ENCODE measurements around the gene CEBPG.
A peak's percentile ranks its signal among the peaks of the same experiment; 100 is the strongest.

The CEBPG gene

DNA sequence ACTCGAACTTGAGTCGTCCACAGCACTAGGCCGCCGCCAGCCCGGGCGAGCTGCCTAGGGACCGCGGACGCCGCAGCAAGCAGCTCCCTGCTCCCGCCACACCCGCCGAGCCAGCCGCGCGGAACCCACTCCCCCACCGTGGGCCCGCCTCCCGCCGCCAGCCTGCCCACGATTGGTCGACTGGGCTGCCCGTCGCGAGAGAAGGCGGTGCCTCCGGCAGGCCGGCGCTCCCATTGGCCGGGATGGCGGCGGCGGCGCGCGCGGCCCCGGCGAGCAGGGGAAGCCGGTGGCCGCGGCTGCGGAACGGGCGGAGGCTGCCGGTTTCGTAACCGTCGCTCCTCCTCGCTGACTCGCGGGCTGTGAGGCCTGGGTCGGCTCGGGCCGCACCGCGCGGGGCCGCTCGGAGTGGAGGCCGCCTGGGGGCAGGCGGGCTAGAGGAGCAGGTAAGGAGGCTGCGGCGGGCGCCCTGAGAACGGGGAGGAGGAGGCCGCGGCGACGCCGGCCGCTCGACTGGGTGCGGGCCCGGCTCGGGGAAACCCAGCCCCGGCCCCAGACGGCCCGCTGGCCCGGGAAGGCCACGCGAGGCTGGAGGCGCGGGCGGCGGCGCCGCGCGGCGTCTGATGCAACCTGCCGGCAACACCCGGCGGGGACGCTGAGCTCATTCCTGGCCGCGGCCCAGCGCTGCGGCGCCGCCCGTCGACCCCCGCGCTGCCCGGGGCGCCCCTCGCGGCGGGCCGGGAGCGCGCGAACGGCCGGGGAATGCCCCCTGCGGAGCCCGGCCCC, at the start of gene CEBPG:
CEBPG (plus strand) TSS at position 257 of the 783 bp plus-strand sequence. CDS start 5,531 bp downstream, outside the sequence.
- peak; percentile 73 for DNase-seq

GRCh38 chr19:33324628-33325027, 48.9 kb upstream of the CEBPG start:
- no peak for DNase-seq

DNA sequence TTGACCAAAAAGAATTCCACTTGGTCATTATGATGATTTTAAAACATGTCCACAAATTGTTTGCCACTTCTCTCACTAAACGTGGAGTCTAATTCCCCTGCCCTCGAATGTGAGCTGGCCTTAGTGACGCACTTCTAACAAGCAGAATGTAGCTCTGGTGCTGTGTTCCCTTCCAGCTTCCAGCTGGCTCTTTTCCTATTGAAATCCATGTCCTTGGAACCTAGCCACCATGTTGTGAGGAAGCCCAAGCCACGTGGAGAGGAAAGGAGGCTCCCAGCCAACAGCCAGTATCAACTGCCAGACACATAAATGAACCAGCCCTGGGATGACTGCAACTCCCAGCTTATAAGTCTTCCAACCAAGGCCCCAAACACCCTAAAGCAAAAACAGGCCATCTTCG, 47.6 kb upstream of the CEBPG start:
- peak; percentile 94 for DNase-seq

DNA sequence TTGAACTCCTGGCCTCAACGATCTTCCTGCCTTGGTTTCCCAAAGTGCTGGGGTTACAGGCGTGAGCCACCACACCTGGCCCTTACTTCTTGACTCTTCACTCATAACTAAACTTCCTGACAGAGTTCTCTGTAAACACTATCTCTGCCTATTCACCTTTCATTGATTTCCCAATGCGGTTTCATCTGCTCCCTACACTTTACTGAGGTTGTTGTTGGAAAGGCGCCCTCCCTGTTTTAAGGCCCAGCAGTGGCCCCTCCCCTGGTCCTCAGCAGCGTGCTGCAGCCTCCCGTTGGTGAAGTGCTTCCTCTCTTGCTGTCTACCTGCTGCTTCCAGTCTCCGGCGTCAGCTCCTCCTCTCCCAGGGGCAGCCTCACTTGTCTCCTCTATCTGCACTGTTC, 44.4 kb upstream of the CEBPG start:
- DNase-seq: no peak

DNA sequence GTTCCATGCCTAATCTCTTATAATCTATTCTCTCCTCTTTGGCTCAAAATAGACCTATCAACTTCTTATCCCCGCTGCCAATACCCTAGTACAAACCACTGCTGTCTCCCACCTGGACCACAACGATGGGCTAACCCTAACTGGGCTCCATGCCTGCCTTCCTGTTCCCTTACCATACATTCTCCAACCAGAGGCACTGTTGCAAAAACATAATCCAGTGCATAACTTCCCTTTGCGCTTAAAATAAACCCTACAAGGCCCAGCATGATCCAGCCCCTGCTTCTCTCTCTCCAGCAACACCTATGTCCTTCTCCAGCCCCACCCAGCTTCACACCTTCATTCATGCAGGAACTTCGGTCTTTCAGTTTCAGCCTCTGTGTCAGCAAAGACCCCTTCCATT, 43.8 kb upstream of the CEBPG start:
- no peak for DNase-seq

GRCh38 chr19:33332248-33332647, 41.3 kb upstream of the CEBPG start:
- no peak for DNase-seq

- DNase-seq: no peak
Observed at GRCh38 chr19:33333151-33333550, 40.4 kb upstream of the CEBPG start.

- no peak for DNase-seq
Observed at GRCh38 chr19:33333642-33334041, 39.9 kb upstream of the CEBPG start.

GRCh38 chr19:33334271-33334670, 39.2 kb upstream of the CEBPG start:
- DNase-seq: no peak

DNA sequence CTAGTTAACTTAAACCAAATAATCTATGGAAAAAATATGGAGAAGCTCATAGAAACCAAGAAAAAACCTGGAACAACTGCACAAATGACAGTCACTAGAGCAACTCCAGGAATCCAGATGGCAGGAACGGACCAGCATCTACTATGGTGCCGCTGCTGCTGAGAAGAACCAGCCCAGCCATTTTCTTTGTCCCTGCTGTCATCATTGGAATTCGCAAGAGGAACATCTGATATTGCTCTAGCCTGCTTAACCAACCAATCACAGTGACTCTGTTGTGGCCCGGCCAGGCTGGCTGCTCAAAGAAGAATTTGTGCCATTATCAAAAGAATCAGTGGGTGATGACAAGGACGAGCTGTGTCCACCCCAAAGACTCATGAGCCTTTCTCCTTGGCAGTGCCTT, 38.1 kb upstream of the CEBPG start:
- DNase-seq: no peak

- DNase-seq: no peak
Observed at GRCh38 chr19:33339016-33339984, 34.2 kb upstream of the CEBPG start.

DNA sequence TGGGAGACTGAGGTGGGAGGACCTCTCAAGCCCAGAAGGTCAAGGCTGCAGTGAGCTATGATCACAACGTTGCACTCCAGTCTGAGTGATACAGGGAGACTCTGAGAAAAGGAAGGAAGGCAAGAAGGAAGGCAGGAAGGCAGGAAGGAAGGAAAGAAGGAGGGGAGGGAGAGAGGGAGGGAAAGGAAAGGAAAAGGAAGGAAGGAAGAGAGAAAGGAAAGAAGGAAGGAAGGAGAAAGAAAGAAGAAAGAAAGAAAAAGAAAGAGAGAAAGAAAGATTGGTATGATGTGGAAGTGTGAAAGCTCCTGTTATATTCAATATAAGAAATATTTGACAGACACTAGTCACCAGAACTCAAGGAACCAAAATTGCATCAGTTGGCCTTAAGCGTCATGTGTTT, 32.5 kb upstream of the CEBPG start:
- no peak for DNase-seq

DNA sequence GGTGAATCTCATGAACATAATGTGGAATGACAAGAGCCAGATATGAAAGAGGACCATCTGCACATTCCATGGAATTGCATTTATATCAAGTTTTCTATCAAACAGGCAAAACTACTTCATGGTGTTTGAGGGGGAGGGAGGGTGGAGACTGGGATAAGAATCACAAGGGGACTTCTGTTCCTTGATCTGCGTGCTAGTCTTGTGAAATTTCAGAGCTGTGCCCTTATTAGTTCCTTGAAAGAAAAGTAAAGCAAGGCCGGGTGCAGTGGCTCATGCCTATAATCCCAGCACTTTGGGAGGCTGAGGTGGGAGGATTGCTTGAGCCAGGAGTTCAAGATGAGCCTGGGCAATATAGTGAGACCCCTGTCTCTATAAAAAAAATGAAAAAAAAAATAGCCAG, 30.2 kb upstream of the CEBPG start:
- no peak for DNase-seq

GRCh38 chr19:33343859-33344572, 29.5 kb upstream of the CEBPG start:
- no peak for DNase-seq

DNA sequence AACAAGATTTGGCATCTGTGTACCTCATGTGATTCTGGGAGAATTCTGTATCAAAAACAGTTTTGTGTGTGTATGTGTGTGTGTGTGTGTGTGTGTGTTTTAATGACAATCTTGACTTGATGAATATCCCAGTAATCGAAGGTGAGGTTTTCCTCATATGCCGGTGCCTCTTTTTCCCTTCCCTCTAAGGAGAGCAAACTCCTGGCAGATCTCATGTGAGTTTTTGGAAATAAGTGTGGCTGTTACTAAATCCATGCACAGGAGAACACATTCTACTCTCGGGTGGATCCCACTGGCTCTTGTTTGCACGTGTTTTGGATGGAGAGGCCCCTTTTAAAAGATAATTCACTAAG, 29.0 kb upstream of the CEBPG start:
- DNase-seq: no peak

GRCh38 chr19:33345163-33345562, 28.3 kb upstream of the CEBPG start:
- no peak for DNase-seq

- no peak for DNase-seq
Observed at GRCh38 chr19:33346665-33347064, 26.8 kb upstream of the CEBPG start.

GRCh38 chr19:33347300-33347699, 26.2 kb upstream of the CEBPG start:
- no peak for DNase-seq

- DNase-seq: no peak
Observed at GRCh38 chr19:33348301-33349010, 25.1 kb upstream of the CEBPG start.

- DNase-seq: no peak
Observed at GRCh38 chr19:33349319-33350289, 23.9 kb upstream of the CEBPG start.

- peak; percentile 21 for DNase-seq
Observed at GRCh38 chr19:33350538-33351309, 22.8 kb upstream of the CEBPG start.
